Tongue (tissue), 2 donors: Measurements from ENCODE around the gene GDI2. TPM values are rescaled to one million over a fixed set of nuclear protein-coding genes. Genes with fewer than 3 reads are reported as not detected.
"Not testable (repeated sequence)": the region's sequence is repeated elsewhere in the genome, so short reads cannot be mapped to it uniquely, and the experiment has no call there.

Experiments used
- DNase-seq: peaks from one replicate; pipeline ENCODE4 v3.0.0-alpha.2; 2015
- total RNA-seq: library from RNA; depleted of rRNA; stranded (reverse); fragments of >200 nt; gene quantifications from one replicate; pipeline ENCODE4 v1.2.3, GENCODE V29; 2014

Gene GDI2
- total RNA-seq, 1 donor from 2014 or later, result 384 TPM

DNA sequence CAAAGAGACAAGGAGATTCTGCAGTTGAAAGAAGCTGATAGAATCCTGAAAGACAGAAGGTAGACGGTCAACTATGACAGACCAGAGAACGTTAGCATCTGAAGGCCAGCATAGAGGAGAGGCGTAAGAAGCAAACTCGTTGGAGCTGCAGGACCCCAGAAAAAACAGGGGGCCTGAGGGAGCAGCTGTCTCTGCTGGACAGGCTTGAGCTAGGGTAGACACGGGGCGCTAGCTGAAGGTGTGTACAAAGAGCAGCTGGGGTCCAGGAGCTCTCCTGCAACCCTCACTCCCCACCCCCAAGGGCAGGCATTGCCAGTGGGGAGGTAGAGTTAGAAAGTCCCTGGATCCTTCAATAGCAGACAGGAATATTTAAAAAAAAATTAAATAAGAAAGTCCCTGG, 14.6 kb upstream of the GDI2 start:
- DNase-seq, result no peak

DNA sequence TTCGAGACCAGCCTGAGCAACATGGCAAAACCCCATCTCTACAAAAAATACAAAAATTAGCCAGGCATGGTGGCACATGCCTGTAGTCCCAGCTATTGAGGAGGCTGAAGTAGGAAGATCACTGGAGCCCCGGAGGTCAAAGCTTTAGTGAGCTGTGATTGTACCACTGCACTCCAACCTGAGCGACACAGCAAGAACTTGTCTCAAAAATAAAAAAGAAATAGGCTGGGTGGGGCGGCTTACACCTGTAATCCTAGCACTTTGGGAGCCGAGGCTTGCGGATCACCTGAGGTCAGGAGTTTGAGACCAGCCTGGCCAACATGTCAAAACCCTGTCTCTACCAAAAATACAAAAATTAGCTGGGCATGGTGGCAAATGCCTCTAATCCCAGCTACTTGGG, 13.3 kb upstream of the GDI2 start:
- not testable (repeated sequence) for DNase-seq

DNA sequence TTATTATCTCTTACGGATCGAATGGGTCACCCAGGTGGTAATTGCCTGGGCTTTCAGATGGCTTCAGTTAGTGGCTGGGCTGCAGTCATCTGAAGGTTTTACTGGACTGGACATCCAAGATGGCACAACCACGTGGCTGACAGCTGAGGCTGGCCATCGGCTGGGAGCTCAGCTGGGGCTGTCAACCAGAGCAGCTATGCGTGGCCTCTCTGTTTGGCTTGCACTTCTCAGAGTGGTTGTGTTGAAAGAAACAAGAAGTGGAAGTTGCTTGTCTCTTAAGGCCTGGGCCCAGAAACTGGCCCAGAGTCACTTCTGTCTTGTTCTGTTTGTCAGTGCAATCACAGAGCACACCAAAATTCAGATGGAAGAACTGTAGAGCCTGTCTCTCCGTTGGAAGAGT, 5.7 kb upstream of the GDI2 start:
- DNase-seq, result no peak

DNA sequence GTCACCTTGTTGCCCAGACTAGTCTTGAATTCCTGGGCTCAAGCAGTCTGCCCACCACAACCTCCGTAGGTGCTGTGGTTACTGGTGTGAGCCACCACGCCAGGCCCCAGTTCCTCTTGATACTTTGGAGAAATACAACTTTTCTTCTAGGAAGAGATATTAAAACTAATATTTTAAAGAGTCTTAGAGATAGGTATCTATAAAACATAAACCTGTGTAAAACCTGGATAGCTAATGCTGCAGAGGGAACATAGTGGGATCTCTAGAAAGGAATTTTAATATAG, 4.8 kb upstream of the GDI2 start:
- no peak for DNase-seq

DNA sequence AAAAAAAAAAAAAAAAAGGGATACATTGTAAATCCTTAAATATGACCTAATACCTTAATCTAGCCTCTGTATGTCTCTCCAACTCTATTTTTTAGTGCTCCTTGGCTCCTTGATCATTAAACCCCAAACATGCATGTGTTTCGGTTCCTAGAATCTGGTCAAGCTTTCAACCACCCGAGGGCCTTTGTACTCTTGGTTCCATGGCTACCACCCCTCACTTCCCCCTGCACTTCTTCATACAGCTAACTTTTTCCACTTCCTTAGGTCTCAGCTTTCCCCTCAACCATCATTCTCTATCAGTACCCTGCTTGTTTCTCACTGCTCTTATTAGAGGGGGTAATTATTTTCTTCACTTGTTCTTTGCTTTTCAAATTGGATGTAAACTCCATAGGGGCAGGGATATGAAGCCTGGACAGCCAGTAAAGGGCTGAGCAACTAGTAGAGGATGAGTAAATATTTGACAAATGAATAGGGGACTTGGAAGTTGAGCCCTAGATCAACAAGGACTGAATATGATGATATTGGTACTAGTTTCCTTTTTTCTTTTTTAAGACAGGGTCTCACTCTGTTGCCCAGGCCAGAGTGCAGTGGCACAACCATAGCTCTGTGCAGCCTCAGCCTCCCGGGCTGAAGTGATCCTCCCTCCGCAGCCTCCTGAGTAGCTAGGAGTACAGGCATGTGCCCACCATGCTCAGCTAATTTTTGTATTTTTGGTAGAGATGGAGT, 4.3 kb upstream of the GDI2 start:
- DNase-seq, result no peak

DNA sequence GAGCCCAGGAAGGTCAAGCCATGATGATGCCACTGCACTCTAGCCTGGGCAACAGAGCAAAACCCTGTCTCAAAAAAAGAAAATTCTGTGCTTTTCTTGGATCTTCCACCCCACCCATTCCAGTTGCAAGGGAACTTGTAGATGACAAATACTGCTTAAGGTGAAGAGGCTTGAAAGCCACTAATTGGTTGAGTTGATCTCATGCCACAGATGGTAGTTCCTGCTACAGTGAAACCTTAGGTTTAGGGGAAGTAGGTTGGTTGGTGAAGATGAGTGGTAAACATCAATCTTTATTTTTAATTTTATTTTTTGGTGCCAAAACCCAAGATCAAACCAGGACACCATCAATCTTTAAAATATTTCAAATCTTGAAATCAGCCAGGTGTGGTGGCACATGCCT, 2.9 kb upstream of the GDI2 start:
- DNase-seq, result no peak

DNA sequence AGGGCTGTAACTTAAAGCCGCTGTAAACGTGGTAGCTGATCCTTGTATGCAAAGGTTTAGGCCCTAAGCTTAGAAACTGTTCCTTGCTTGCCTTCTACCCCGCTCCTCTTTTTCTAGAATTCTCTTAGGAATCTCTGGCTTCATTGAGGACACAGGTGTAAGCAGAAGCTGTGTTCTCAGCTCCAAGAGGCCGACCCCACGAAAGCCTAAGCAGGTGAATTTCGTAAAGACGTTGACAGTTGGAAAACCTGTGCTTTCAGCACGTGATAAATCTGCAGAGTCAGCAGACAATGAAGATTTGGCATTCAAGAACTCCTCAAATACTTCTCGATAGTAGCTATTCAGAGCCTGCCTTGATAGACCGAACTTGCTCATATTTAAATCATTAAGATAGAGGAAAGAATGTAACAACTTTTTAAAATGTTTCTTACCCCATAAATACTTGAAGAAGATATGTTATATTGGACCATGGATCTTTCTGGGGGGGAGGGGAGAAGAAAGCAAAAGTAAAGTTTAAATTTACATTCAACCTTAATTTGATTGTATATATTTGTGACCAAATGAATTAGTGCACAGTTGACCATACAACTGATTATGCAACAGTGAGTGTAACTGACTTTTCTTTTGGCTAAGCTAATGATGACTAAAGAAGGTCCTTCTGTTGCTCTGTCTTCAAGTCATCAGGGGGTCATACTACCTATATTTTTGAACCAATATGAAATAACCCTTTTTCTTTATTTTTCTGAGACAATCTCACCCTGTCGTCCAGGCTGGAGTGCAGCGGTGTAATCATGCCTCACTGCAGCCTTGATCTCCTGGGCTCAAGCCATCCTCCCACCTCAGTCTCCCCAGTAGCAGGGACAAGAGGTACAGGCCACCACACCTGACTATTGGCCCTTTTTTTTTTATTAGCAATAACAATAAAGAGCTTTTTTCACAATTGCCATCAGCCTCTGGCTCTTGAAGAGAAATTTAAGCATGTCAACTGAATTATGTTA, 1.2 kb upstream of the GDI2 start:
- DNase-seq, result peak; percentile 44

DNA sequence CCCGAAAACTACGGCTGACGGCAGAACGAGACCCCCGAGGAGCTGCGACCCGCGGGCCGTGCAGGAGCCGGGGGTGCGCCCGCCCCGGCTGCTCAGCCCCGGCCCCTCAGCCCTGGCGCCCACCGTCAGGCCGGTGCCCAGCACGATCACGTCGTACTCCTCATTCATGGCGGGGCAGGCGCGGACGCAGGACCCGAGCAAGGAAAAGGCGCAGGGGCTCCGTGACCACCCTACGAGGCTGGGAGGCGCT, 218 bp downstream of the GDI2 start:
- no peak for DNase-seq

DNA sequence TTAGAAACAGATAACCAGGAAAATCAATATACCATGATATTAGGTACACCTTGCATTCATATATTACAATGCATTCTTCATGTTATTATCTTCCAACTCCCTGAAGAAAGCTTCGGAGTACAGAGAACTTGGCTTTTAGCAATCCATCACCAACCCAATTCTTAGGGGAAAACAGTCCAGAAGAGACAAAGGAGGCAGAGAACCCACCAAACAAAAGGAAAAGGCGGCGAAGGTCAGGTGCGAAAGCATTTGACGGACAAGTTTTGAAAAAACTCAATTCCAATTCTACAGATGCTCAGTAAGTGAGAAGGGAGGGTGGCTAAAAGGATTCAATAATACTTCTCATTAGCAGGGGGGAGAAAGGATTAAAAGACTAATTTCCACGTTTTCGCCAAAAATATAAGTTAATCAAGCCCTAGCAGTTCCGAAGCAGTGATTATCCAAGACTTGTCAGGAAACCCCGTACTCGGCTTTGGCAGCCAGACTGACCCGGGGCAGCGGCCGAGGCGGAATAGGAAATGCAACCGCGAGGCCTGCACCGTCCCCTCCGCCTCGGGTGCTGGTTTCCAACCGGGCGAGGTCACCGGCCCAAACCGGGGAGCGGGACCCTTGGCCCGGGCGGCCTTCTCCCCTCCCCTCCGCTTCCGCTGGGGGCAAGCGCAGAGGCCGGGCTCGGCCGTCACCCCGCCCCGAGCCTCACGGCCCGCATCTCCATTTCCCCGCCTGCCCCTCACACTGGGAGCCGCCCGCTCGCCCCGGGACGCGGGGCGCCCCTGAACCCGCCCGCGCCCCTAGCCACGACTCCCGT, 747 bp downstream of the GDI2 start:
- DNase-seq, result peak; percentile 61

DNA sequence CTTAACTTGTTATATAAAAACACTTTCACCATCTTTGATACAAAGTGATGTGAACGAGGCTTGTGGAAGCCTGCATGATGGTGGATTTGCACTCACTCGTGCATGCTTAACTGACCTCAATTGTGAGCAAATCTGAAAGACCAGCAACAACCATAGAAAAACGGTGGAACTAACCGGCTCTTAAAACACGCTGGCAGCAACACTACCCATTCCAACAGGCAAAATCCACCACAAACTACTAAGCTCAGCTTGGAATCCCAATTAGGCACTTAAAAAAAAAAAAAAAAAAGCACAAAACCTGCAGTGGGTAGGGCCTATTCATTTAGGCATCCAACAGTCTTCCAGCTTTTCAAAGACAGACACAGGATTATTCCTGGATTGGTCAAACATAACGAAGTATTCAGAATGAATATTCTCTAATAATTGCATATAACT, 1.8 kb downstream of the GDI2 start:
- DNase-seq, result peak; percentile 48

DNA sequence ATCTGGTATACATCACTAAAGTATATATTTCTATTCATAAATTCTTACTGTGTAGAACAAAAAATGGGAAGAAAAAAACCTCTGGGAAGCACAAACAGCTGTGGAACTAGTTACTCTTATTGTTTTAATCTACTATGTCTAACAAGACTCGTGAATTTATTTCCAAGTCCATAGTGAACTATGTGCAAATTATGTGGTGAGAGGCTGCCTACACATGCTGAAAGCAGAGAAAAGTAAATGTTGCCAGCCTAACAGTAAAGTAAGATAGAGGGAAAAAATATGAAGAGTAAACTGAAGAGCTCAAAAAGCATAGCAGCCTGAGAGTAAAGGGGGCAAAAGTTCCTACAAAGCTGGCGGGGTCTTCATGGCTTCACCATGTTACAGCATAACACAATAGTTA, 3.0 kb downstream of the GDI2 start:
- DNase-seq, result no peak

DNA sequence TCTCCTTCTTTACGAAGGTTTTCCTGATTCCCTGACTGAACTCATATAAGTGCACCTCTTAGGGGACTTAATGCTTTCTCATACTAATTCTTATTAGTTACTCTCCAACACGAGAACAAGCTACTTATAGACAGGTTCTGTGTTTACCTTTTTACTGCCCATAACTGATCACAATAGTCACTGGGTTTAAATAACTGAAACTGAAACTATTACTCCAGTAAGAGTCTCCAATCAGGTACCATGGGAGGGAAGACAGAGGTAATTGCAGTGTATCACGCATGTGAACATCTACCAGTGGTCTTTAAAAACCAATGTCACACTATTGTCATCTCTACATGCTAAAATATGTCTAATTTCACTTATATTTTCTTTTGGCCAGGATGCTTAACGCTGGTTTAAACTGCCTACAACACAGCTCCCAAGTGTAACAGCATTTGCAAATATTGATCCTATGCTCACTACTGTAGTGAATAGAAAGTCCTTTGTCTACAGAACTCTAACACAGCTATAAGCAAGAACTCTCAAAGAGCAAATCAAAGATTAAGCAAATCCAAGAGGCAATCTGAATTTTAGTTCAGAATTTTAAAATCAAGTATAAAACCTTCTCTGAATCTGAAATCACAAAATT, 3.6 kb downstream of the GDI2 start:
- DNase-seq, result no peak

DNA sequence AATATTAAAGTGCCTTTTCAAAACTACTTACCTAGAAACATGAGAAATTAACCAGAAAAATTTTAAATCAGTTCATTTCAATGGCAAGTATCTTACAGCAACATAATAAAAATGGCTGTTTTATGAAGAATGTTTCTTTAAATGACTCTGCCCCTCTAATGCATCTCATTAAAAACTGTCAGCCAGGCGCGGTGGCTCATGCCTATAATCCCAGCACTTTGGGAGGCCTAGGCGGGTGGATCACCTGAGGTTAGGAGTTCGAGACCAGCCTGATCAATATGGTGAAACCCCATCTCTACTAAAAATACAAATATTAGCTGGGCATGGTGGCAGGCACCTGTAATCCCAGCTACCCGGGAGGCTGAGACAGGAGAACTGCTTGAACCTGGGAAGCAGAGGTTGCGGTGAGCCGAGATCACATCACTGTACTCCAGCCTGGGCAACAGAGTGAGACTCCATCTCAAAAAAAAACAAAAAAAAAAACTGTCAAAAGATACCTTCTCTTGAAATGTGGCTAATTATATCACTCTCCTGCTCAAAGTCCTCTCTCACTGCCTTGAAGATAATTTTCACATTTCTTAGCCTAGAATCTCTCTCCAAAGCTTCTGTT, 4.3 kb downstream of the GDI2 start:
- not testable (repeated sequence) for DNase-seq

DNA sequence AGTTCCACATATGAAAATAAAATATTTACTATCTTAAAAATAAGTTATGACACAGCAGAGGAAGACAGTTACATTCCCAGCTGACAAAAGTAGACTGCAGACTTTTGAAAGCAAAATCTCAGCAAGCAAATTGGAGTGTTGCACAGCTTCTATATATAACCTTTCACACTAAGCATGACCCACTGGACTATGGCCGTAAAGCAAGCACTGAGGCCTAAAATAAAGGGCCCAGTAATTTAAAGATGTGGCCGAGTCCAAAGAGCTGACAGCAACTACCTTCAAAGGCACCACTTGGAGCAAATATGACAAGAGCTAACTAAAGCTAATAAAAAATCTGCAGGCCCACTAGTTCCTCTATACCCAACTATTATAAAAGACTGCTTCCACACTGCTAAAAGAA, 6.5 kb downstream of the GDI2 start:
- no peak for DNase-seq

DNA sequence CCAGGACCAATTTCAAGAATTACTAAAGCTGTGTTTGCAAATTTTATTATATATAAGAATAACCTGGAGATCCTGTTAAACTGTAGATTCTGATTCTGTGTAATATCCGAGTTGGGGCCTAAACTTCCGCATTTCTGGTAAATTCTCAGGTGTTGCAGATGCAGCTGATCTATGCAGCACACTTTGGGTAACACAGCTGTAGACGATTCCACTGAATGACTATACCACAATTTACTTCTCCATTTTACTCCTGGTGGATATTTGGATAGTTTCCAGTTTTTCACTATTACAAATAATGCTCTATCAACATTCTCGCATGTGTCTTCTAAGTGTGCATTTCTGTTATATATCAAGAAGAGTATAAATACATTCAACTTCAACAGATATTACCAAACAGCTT, 7.5 kb downstream of the GDI2 start:
- DNase-seq, result no peak

DNA sequence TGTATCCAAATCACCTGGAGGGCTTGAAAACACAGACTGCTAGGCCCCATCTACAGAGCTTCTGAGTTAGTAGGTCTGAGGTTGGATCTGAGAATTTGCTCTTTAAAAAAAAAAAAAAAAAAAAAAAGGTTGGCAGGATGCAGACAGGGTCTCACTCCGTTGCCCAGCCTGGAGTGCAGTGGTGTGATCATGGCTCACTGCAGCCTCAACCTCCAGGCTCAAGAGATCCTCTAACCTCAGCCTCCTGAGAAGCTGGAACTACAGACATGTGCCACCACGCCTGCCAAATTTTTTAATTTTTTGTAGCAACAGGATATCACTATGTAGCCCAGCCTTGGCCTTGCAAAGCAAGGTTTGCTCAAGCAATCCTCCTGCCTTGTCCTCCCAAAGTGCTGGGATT, 8.0 kb downstream of the GDI2 start:
- DNase-seq, result no peak

DNA sequence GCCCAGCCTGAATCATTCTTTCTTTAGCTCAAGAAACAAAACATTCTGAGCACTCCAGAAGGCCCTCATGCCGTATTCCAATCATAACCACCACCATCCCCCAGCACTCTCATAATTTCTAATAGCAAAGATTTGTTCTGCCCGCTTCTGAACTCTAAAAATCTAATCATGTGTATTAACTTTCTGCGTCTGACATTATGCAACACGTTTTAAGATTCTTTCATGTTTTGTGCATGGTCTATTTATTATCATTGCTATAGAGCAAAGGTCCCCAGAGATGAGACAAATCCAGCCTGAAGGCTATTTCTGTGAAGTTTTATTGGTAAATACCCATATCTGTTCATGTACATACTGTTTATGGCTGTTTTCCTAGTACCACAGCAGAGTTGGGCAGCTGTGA, 8.8 kb downstream of the GDI2 start:
- DNase-seq, result no peak

DNA sequence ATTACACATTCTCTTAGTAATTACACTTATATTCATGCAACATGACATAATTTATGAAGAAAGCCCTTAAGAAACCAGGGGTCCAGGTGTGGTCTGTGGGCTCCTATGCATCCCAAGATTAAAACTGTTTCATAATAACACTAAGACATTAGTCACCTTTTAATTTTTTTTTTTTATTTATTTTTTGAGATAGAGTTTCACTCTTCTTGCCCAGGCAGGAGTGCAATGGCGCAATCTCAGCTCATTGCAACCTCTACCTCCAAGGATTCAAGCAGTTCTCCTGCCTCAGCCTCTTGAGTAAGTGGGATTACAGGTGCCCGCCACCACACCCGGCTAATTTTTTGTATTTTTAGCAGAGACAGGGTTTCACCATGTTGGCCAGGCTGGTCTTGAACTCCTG, 12.5 kb downstream of the GDI2 start:
- no peak for DNase-seq

DNA sequence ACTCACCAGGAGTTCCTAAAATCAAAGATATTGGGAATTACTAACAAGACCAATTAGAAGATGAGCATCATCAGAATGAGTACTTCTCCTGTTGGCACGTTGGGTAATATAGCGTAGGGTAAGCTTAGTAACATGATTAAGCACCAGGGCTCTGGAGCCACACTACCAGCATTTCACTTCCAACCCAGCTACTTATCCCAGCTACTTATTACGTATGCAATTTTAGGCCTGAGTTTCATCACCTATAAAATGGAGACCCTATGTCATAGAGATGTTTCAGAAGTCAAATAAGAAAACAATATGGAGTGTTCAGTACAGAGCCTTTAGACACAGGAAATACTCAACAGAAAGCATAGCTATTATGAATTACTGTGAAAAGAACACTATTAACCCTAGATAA, 19.0 kb downstream of the GDI2 start:
- no peak for DNase-seq

DNA sequence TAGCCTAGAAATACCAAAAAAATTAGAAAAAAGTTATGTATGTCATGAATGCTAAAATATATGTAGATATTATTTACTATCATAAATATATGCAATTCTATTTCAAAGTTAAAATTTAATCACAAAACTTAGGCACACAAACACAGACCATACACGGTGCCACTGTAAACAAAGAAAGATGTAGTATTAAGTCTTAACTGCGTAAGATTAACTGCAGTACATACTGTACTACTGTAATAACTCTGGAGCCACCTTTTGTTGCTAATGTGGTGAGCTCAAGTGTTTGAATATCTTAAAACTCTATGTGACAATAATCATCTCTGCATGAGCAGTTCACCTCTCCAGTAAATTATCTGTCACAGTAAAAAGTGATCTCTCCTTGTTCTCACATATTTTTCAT, 23.6 kb downstream of the GDI2 start:
- DNase-seq, result no peak

DNA sequence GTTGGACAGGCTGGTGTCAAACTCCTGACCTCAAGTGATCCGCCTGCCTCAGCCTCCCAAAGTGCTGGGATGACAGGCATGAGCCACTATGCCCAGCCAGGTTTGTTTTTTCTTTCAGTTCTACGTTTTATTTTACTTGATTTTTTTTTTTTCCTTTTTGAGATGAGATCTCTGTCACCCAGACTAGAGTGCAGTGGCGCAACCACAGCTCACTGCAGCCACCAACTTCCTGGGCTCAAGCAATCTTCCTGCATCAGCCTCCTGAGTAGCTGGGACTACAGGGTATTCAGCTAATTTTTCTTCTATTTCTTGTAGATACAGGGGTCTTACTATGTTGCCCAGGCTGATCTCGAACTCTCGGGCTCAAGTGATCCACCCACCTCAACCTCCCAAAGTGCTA, 24.3 kb downstream of the GDI2 start:
- no peak for DNase-seq

DNA sequence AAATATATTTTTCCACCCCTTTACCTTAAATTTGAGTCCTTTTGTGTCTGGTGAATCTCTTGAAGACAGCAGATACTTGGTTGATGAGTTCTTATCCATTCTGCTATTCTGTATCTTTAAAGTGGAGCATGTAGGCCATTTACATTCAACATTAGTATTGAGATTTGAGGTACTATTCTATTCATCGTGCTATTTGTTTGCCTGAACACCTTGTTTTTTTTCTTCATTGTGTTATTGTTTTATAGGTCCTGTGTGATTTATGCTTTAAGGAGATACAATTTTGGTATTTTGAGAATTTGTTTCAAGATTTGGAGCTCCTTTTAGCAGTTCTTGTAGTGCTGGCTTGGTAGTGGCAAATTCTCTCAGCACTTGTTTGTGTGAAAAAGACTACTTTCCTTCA, 29.9 kb downstream of the GDI2 start:
- DNase-seq, result no peak
